Caco-2 (cell line): Measurements from ENCODE around the gene NUB1. TPM values are rescaled to one million over a fixed set of nuclear protein-coding genes. Genes with fewer than 3 reads are reported as not detected.

Experiments
- BruUV-seq: library from RNA; stranded (reverse); fragments of 400-500 nt; replicated peaks from 2 replicates; lab custom pipeline; 2021; lab: Mats Ljungman, UMichigan
- CTCF ChIA-PET: fragments of 300-600 bp; sonication (Branson Sonifier 250); formaldehyde crosslinking; loops from one replicate; lab custom pipeline; 2022; ENCODE audit warnings: antibody characterized with exemption; lab: Charles Lee
- POLR2A ChIA-PET: fragments of 300-600 bp; sonication (Branson Sonifier 250); formaldehyde crosslinking; loops from one replicate; lab custom pipeline; 2022; ENCODE audit warnings: antibody characterized with exemption; lab: Charles Lee
- DNase-seq, 2 experiments: peaks; one replicate each; pipeline versions ENCODE4 v3.0.0 to v3.0.0-alpha.2; 2020 to 2022
- H3K27me3 ChIP-seq: replicated peaks from 2 replicates; pipeline ENCODE4 v1.6.0; 2011; ENCODE audit warnings: low read length; ENCODE audit not compliant: control insufficient read depth, insufficient read depth
- H3K36me3 ChIP-seq: 2 replicates; pipeline ENCODE4 v1.5.1; 2011; ENCODE audit warnings: low read length; ENCODE audit not compliant: control insufficient read depth, insufficient read depth
- H3K4me1 ChIP-seq: fragments of 250-450 bp; sonication (Bioruptor Pico); 2 replicates; pipeline ENCODE4 v1.5.1; 2020; ENCODE audit warnings: mild to moderate bottlenecking
- H3K4me3 ChIP-seq: 2 replicates; pipeline ENCODE4 v1.5.1; 2011; ENCODE audit warnings: low read depth, mild to moderate bottlenecking, control low read depth, low read length
- H3K9me3 ChIP-seq: fragments of 250-450 bp; sonication (Bioruptor Pico); 2 replicates; pipeline ENCODE4 v1.5.1; 2020; ENCODE audit warnings: mild to moderate bottlenecking, moderate library complexity
- H3K27ac Mint-ChIP-seq: one replicate; pipeline ENCODE4 v1.8.0; 2022; ENCODE audit warnings: mixed read lengths; ENCODE audit not compliant: unreplicated experiment
- H3K27me3 Mint-ChIP-seq: one replicate; pipeline ENCODE4 v1.8.0; 2022; ENCODE audit warnings: mixed read lengths; ENCODE audit not compliant: insufficient read depth, unreplicated experiment
- H3K36me3 Mint-ChIP-seq: one replicate; pipeline ENCODE4 v1.8.0; 2022; ENCODE audit warnings: mild to moderate bottlenecking, mixed read lengths; ENCODE audit not compliant: insufficient read depth, unreplicated experiment
- H3K4me1 Mint-ChIP-seq: one replicate; pipeline ENCODE4 v1.8.0; 2022; ENCODE audit warnings: low read depth, mixed read lengths; ENCODE audit not compliant: unreplicated experiment
- H3K4me3 Mint-ChIP-seq: one replicate; pipeline ENCODE4 v1.8.0; 2022; ENCODE audit warnings: mild to moderate bottlenecking, moderate library complexity, mixed read lengths; ENCODE audit not compliant: unreplicated experiment
- H3K9me3 Mint-ChIP-seq: one replicate; pipeline ENCODE4 v1.8.0; 2022; ENCODE audit warnings: mixed read lengths; ENCODE audit not compliant: unreplicated experiment
- CTCF ChIP-seq, 2 experiments: fragments of 200-600 bp in 1 of 2; IDR thresholded peaks; 1 replicate in 1 of 2; 2 replicates in 1 of 2; pipeline versions ENCODE4 v1.5.1 to v1.8.0; 2011 to 2022; ENCODE audit warnings: antibody characterized with exemption in 1 of 2, control low read depth in 1 of 2, inconsistent platforms in 1 of 2, low read depth in 1 of 2, low read length in 1 of 2, mild to moderate bottlenecking in 1 of 2, moderate library complexity in 1 of 2; ENCODE audit not compliant: insufficient read depth in 1 of 2, severe bottlenecking in 1 of 2, unreplicated experiment in 1 of 2
- intact Hi-C: fragments of 100-400 bp; cut with micrococcal nuclease; formaldehyde crosslinking; loops from one replicate; pipeline ENCODE4 v1.10.0; 2022; ENCODE audit not compliant: unreplicated experiment
- total RNA-seq: library from RNA; stranded (reverse); gene quantifications from 2 replicates; pipeline ENCODE4 v1.2.3, GENCODE V29; 2022

NUB1 gene
- total RNA-seq, 1 experiment from 2014 or later: 51.6 TPM

GRCh38 chr7:151377406-151377805 lies 35.8 kb downstream of the NUB1 start:
- no TSS peak for BruUV-seq
- peaks cover 28% of the 10 kb centered on the region for H3K36me3 Mint-ChIP-seq
- H3K9me3 Mint-ChIP-seq: no peaks in the 10 kb centered on the region
- peaks cover 11% of the 10 kb centered on the region for H3K4me1 ChIP-seq
- peaks cover 3% of the 10 kb centered on the region for H3K27me3 Mint-ChIP-seq
- CTCF ChIA-PET: no interaction called here
- no peak overlapping the region for H3K4me3 Mint-ChIP-seq
- no peaks in the 10 kb centered on the region for H3K36me3 ChIP-seq
- TF ChIP-seq CTCF (IDR thresholded peaks at IDR 0.05; ENCODE audit: insufficient read depth in 1 of 2, low read depth in 1 of 2, low read length in 1 of 2, severe bottlenecking in 1 of 2, unreplicated experiment in 1 of 2): no peak
- no peak overlapping the region for H3K4me3 ChIP-seq
- H3K4me1 Mint-ChIP-seq: no peaks in the 10 kb centered on the region
- H3K27ac Mint-ChIP-seq: no peak overlapping the region
- H3K27me3 ChIP-seq: no peaks in the 10 kb centered on the region
- POLR2A ChIA-PET: no interaction called here
- DNase-seq: no peak
- intact Hi-C loops: no loop called here
- H3K9me3 ChIP-seq: no peaks in the 10 kb centered on the region

GRCh38 chr7:151378011-151378410 lies 36.4 kb downstream of the NUB1 start:
- ChIA-PET CTCF (no interaction called here), POLR2A (interaction anchor here (0.6 kb wide), 1 partner anchor 302 kb away, joined by 3 read pairs; no protein-coding TSS in a partner anchor)
- no peak for TF ChIP-seq CTCF (IDR thresholded peaks at IDR 0.05; ENCODE audit: insufficient read depth in 1 of 2, low read depth in 1 of 2, low read length in 1 of 2, severe bottlenecking in 1 of 2, unreplicated experiment in 1 of 2)

GRCh38 chr7:151378496-151379192 lies 37.0 kb downstream of the NUB1 start:
- intact Hi-C loops: no loop called here
- POLR2A ChIA-PET: interaction anchor here (0.6 kb wide), 1 partner anchor 303 kb away, joined by 3 read pairs; no protein-coding TSS in a partner anchor

More at GRCh38 chr7:151378011-151378410, 36.4 kb downstream of the NUB1 start:
- DNase-seq: no peak
- H3K36me3 ChIP-seq: no peaks in the 10 kb centered on the region
- H3K27me3 ChIP-seq: no peaks in the 10 kb centered on the region; the same call in 1 of the 2 replicates
- Mint-ChIP-seq H3K27me3 (peaks cover 5% of the 10 kb centered on the region), H3K4me3 (no peak overlapping the region), H3K36me3 (peaks cover 22% of the 10 kb centered on the region), H3K27ac (no peak overlapping the region), H3K4me1 (no peaks in the 10 kb centered on the region), H3K9me3 (no peaks in the 10 kb centered on the region)
- H3K4me1 ChIP-seq: peaks cover 11% of the 10 kb centered on the region
- BruUV-seq: TSS peak; percentile 73
- intact Hi-C loops: no loop called here
- no peaks in the 10 kb centered on the region for H3K9me3 ChIP-seq
- no peak overlapping the region for H3K4me3 ChIP-seq

More at GRCh38 chr7:151378496-151379192, 37.0 kb downstream of the NUB1 start:
- H3K27me3 ChIP-seq: no peaks in the 10 kb centered on the region; the same call in 1 of the 2 replicates
- peaks cover 11% of the 10 kb centered on the region for H3K4me1 ChIP-seq
- peaks cover 22% of the 10 kb centered on the region for H3K36me3 Mint-ChIP-seq
- no peak overlapping the region for H3K4me3 ChIP-seq
- H3K9me3 ChIP-seq: no peaks in the 10 kb centered on the region
- no peak for DNase-seq
- H3K27ac Mint-ChIP-seq: no peak overlapping the region
- H3K27me3 Mint-ChIP-seq: peaks cover 5% of the 10 kb centered on the region
- no peaks in the 10 kb centered on the region for H3K9me3 Mint-ChIP-seq
- no peak overlapping the region for H3K4me3 Mint-ChIP-seq
- CTCF ChIA-PET: no interaction called here
- no peaks in the 10 kb centered on the region for H3K36me3 ChIP-seq
- no peak for TF ChIP-seq CTCF (IDR thresholded peaks at IDR 0.05; ENCODE audit: insufficient read depth in 1 of 2, low read depth in 1 of 2, low read length in 1 of 2, severe bottlenecking in 1 of 2, unreplicated experiment in 1 of 2)
- no TSS peak for BruUV-seq
- no peaks in the 10 kb centered on the region for H3K4me1 Mint-ChIP-seq
